NCI-H1417 (cell line): Measurements from ENCODE around the gene SLC27A2.

Source experiments
- DNase-seq, 3 experiments: peaks; one replicate each; lab custom pipeline; 2025; lab: John Stamatoyannopoulos, UW

The SLC27A2 gene

DNA sequence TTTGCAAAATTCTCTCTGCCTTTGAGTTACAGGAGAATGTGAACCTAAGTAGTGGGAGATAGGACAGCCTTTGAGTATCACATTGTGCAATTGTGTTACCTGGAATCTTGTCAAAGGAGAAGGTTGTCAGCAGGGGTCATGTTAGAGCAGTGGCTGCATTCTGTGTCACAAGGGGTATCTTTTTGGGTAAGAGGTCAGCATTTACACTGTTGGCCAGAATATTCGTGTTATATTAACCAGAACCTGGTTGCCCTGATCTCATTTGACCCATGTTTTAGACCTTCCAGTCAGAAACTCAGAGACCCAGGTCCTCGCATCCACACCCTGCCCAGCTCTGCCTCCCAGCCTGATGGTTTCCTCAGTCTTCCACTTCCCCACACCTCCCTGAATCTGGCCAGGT lies 56.3 kb downstream of the SLC27A2 start:
- no peak for DNase-seq

DNA sequence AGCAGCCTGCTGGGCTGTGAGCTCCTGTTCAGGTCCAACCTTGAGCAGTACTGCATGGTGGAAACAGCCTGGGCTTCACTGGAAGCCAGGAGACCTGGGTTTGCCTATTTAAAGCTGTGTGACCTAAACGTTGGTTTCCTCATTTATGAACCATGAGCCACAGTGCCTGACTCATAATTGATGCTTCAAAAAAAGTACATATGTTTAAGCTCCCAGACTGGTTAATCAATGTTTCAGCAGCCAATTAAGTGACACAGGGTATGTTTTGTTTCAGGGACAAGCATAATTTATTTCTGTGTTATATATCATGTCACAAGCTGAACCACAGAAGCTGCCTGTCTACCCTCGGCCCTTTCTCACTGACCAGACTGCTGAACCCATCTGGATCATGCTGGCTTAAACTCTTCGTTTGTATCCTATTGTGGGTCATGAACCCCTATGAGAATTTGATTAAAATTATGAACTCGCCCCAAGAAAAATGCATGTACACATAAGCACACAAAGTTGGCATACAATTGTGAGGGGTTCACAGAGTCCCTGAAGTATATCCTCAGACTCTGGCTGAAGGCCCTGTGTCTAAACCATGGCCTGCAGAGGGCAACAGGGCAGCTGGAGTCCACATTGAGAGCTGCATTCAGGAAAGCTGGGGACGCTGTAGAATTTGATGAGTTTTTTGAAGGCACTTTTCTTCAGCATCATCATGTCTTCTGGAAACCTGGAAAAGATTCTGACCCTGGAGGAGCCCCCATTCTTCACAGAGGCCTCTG lies 59.9 kb downstream of the SLC27A2 start:
- peak in 1 of 3 experiments; percentile 35 for DNase-seq

DNA sequence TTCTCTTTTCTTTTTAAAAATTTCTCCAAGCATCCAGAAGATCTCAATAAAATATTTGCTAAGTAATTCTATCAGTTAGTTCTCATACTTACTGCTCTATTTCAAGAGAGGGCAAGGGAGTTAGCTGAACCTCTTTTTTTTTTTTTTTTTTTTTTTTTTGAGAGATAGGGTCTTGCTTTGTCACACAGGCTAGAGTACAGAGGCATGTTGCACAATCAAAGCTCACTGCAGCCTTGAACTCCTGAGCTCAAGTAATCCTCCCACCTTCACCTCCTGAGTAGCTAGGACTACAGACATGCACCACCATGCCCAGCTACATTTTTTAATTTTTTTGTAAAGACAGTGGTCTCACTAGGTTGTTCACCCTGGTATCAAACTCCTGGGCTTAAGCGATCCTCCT lies 62.2 kb downstream of the SLC27A2 start:
- no peak for DNase-seq

DNA sequence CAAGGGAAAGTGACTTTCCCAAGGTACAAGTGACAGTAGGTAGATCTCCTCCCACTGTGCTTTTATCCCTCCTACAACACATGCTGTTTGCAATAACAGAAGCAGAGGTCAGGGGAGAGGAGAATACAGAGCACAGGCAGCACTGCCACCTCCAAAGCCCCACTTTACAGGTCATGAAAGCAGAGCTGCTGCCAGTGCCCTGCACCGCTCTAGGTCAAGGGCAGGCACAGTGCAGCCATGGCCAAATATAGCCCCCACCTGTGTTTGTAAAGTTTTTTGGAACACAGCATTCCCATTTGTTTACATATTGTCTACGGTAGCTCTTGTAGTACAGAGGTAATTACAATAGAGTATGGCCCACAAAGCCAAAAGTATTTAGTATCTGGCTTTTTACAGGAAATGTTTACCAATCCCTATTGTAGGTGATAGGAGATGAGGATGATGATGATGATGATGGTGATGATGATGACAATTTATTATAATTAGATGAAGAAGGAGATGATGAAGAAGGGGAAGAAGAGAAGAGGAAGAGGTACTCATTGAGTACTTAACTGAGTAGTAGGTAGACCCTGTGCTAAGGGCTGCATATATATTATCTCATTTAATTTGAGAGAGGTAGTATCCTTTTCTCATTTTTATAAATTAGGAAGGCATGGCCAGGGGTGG lies 63.1 kb downstream of the SLC27A2 start:
- DNase-seq: no peak

DNA sequence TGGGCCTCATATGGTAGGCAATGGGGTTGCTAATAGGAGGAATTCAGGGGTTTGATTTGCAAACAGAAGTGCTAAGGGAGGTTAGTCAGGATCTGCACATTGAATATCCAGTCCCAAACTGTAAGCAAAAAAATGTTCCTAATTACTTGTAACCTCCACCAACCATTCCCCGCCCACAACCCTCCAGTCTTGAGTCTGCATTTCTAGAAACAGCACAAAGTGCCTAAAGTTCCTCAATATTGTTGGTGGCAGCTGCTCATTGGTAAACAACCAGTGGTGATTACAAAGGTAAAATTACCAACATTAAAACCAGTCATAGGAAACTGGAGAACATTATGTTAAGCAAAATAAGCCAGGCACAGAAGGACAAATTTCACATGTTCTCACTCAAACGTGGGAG lies 64.6 kb downstream of the SLC27A2 start:
- no peak for DNase-seq

DNA sequence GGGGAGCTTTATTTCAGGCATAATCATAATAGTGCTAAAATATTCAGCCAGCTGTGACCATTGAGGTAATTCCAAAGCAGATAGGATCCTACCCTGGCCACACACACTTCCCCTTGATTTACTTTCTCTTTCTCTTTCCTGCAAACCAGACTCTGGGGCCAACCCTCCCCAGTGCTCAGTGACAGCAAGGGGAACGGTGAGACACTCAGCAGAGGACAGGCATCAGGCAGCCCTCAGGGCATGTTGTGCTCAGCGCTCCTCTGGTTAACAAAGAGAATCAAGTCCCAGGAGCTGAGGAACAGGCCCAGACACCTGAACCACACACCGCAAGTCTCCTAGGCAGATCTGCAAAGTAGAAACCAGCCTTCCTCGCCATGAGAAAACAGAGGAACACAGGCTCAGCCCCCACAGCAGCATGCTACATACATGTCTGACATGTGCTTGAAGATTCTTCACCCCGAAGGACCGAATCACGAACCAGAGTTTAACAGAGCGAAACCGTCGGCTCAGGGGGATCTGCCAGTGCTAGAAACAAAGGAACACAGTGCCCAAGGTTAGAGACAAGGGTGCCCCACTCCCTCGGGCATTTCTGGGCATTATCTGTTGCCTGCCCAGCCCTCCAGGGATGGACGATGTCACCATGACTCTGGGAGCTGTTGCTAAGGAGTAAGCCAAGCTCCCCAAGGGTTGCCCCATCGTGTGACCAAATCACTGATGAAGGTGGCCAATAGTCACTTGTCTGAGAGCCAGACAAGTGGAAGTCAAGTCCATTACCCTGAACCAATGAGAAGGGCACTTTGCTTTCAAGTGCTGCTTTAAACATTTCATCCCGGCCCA lies 66.0 kb downstream of the SLC27A2 start:
- DNase-seq: peak in 1 of 3 experiments; percentile 3

DNA sequence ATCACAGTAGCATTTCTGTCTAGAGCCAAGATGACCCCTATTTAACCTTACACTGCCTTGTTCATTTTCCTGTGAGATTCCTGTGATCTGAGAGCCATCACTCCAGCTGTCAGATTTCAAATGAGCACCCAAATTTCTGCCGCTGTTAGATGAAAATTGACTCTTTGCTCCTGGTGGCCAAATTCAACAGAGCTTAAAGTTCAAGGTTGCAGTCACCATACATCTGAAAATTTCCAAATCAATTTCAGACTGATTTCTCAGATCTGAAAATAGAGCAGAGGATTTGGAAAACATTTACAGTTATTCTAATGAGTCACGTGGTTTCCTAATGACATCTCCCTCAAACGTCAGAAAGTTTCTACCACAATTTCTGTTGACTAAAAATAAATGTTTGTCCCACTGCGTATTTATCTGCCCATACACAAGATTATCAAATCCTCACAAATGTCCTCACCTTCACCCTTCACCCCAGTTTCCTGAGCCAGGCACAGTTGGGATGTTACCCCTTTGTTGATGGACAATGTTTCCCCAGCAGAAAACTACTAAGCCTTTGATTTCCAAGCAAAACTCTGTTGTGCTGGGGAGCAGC lies 67.1 kb downstream of the SLC27A2 start:
- DNase-seq: no peak

DNA sequence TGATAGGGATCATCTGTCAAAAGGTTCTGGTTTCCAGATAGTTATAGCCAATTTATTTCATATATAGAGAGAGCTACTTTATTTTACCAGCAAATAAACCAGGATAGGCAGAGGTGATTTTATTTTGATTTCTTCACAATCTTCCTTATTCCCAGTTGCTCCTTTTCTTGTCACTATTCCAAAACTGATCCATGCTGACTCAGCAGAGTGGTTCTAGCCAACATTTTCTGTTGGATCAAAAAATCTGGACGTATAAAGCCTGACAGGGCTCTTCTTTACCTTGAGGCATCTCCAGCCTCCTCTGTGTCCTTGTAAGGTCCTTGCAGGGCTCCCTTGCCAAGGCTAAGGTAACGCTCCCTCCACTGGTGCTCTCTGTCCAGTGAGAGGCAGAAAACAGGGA lies 67.7 kb downstream of the SLC27A2 start:
- no peak for DNase-seq

DNA sequence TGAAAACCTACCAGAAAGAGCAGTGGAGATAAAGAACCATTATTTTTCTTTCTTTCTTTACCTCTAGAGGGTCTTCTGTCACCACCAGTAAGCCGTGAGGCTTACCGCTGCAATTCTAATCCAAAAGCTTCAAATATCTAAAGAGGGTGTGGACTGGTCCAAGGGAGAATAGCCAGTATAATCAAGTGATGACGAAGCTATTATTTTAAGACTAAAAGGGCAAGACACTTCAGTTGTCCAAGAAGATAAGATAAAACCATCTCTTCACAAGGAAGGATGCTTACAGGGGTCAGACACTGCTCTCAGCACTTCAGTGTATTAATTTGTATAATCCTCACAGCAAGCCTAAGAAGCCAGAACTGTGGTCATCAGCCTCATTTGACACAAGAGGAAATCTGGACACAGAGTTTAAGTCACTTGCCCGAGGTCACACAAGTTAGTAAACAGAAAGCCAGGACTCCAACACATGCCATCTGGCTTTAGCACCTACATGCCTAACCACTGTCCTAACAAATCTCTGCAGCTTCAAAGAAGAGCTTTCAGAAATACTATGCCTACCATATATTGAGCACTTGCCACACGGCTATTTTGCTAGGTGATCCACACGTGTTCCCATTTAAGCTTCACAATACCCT lies 68.9 kb downstream of the SLC27A2 start:
- DNase-seq: no peak

DNA sequence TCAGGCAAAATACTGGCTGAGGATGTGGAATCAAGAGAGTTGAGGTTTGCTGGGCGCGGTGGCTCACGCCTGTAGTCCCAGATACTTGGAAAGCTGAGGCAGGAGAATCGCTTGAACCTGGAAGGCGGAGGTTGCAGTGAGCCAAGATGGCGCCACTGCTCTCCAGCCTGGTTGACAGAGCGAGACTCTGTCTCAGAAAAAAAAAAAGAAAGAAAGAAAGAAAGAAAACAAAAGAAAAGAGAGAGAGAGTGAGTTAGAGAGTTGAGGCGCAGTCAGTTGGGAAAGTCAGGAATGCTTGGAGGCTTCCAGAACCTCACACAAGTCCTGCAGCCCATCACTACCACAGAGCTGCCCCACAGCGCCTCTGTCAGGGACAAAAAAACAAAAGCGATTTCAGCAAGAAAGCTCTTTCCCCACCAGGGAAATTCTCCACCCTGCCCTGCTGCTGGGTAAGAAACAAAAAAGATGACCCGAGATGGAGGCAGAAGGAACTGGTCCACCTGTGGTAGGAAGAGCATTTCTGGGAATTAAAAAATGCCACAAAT lies 69.7 kb downstream of the SLC27A2 start:
- no peak for DNase-seq

DNA sequence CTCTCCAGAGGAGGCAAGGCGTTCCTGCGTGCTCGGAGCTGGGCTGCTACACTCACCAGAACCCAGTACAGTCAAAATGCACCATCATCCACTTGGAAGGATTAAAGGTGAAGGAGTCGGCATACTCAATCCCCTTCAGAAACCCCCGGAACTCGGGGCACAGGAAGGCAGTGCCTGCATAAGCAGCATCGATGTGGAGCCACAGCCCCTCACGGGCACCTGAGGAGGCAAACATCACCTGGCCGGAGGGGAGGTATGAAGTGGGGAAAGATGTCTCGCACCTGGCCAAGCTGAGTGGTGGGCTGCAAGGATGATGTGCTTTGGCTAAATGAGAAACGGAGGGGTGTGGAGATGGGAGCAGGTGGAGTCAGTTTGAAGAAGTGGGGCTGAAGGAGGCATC lies 70.6 kb downstream of the SLC27A2 start:
- no peak for DNase-seq

DNA sequence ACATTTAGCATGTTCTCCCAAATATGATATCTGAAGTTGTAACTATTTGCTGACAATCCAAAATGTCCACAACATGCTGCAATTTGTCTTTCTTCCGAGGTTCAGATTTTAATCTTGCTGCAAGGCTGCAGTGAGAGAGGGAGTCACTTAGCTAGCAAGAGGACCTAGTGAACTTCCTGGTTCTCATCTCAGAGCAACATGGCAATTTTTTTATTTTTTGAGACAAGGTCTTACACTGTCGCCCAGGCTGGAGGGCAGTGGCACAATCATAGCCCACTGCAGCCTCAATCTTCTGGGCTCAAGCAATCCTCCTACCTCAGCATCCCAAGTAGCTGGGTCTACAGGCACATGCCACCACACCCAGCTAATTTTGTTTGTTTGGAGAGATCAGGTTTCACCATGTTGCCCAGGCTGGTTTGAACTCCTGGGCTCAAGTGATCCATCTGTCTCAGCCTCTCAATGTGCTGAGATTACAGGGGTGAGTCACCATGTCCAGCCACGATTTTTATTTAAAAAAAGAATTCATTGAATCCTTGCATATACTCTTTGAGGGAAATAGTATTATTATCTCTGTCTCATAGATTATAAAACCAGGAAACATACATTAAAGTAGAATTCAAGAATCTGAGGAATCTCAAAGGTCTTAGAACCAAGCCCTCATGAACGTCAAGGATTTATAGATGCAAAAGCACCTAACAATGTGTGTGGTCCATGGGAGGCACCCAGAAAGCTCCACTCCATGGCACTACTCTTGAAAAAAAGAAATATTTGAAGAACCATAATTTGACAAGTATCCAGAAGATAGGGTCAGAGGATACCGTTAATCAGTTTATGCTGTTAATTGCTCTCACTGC lies 74.4 kb downstream of the SLC27A2 start:
- peak in 1 of 3 experiments; percentile 1 for DNase-seq

DNA sequence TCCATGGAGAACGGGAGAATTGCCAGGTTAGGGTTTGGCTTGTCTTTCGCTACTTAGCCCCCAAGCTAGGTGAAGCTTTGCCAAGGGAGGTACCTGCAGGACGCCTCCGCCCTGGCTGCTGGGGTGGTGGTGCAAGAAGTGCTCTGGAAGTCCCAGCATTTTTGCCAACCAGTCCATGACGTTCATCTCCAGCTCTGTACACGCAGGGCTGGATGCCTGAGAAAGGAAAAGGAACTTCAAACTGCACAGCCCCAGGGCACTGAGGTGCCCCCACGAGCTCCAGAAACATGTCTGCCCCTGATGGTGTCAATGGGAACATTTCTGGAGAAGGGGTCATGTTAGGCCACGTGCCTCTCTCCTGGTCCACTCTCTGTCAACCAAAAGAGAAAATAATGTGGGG lies 75.3 kb downstream of the SLC27A2 start:
- no peak for DNase-seq

DNA sequence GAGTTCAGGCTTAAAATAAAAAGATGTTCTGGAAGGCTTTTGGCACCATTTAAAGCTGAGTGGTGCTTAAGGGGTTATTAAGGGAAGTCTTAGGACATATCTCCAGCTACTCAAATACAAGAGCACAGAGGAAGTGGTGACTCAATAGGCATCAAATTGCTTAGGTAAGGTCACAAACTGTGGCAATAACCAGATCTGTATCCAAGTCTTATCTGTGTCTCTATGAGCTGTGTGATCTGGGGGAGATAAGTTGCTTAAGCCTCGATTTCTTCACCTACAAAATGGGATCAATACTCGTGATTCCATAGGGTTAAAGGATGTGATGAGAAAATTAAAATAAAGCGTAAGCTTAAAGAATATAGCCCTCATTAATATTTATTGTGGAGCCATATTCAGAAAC lies 75.9 kb downstream of the SLC27A2 start:
- DNase-seq: no peak

DNA sequence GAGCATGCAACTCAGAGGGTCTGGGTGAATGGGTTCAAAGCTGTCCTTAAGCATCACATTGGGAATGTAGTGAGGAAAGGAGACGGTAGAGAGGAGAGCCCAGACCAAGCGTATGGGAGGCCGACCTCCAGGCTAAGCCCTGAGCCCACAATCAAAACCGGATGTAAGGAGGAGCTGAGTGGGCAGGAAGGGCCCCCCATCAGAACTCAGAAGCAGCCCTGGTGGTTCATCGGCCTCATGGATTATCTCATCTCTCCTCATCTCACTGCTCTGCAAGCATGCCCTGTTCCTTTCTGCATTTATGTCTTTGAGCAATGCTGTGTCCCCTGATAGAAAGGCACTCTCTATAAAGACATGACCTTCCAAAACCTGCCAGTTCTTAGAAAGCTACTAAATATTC lies 77.3 kb downstream of the SLC27A2 start:
- no peak for DNase-seq

DNA sequence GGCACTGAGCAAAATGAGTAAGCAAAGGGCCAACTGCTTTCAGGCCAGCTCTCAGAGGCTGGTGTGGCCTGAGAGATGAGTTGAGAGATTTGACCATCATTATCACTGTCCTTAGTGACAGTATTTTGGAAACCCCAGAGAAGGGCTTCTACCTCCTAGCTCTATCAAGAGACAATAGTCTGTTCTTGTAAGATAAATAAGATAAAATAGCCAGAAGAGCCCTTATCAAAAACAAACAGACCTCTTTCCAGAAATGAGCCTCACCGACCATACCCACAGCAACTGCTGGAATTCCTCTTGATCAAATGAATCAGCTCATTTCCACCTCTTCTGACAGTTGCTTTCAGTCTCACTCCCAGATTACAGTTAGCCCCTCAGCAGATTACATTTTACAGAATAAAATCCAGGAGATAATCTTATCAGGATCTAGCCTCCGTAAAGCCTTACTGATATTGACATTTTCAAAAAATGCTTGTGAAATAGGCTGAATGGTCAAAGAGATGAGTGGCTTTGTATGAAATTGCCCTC lies 79.0 kb downstream of the SLC27A2 start:
- no peak for DNase-seq

DNA sequence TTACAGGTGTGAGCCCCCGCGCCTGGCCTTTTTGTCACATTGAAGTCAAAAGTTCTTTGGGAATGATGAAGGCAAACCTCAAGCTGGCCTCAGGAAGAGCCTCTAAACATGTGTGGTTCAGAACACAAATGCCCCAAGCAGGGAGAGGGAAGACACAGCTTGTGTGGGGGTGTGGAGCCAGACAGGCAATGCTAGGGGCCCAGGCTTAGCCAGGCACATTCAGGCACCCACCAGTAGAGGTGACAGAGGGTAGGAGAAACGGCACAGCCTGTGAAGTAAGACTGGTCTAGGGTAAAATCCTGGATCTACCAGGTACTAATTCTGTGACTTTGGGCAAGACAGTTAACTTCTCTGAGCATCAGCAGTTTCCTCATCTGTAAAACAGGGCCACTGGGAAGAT lies 80.0 kb downstream of the SLC27A2 start:
- no peak for DNase-seq

DNA sequence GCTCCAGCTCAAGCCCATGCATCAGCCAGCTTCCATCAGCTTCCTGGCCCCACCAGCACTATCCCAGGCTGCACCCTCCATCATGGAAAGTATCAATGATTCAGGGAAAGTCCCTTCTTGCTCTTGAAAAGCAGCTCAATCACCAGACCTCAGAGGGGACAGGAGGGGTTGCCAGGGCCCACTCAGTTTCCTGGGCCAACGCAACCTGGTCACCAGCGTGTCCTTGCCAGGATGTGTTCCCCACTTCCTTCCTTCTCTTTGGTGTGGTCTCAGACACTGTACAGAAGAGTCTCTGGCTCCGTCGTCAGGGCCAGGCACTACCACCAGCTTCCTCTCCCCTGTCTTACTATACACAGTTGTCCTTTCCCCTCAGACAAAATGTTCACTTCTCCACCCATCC lies 80.5 kb downstream of the SLC27A2 start:
- no peak for DNase-seq

DNA sequence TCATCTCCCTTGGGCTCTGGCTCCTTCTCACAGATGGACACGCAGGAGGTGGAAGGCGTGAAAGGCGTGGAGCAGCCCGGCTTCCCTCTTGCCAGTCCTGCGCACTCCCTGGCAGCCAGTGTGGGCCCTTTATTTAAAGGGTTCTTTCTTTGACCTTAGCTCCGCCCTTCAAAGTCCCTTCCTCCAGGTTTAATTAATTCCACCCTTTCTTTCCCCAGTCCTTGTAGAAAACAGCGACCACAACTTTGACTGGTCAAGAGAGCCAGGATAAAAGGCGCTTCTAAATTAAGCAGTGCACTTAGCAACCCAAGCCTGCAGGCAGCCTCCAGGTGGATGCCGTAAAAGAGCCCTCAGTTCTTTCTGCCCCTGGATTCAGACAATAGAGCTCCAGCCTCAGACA lies 83.6 kb downstream of the SLC27A2 start, which contains the start of gene HDC:
TSS of gene HDC (minus strand) at position 107 of the 400 bp plus-strand sequence. CDS start at position 4, 103 bp downstream.
- DNase-seq: peak in 2 of 3 experiments; percentile 29 to 48

DNA sequence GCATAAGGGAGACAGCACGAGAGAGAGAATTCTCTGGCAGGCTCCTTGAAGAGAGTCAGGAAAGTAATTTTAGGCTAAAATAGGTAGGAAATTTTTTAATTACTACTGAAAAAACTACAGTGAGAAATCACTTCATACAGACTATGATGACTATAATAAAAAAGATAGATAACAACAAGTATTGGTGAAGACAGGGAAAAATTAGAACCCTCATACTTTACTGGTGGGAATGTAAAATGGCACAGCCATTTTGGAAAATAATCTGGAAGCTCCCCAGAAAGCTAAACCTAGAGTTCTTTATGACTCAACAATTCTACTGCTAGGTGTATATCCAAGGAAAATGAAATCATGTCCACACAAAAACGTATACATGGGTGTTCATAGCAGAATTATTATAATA lies 85.6 kb downstream of the SLC27A2 start:
- no peak for DNase-seq
